Skeletal muscle satellite cell (primary cell): ENCODE results near the gene AKIRIN2.
"Not testable (repeated sequence)": the region's sequence is repeated elsewhere in the genome, so short reads cannot be mapped to it uniquely, and the experiment has no call there.

Experiments
- H3K27me3 ChIP-seq: 2 replicates; pipeline ENCODE4 v1.7.0; 2013; ENCODE audit warnings: low read length; ENCODE audit not compliant: control insufficient read depth, insufficient read depth
- H3K36me3 ChIP-seq: 2 replicates; pipeline ENCODE4 v1.7.0; 2013; ENCODE audit warnings: mild to moderate bottlenecking, control low read depth, low read length; ENCODE audit not compliant: insufficient read depth
- H3K4me1 ChIP-seq: 2 replicates; pipeline ENCODE4 v1.7.0; 2013; ENCODE audit warnings: low read length; ENCODE audit not compliant: control insufficient read depth, insufficient read depth
- H3K4me2 ChIP-seq: 2 replicates; pipeline ENCODE4 v1.7.0; 2013; ENCODE audit warnings: mild to moderate bottlenecking, low read length
- H3K4me3 ChIP-seq: 2 replicates; pipeline ENCODE4 v1.7.0; 2013; ENCODE audit warnings: low read length
- H3K9ac ChIP-seq: 2 replicates; pipeline ENCODE4 v1.7.0; 2013; ENCODE audit warnings: mild to moderate bottlenecking, low read depth, low read length, moderate library complexity
- H3K9me3 ChIP-seq: replicated peaks from 2 replicates; pipeline ENCODE4 v1.7.0; 2013; ENCODE audit warnings: mild to moderate bottlenecking, control low read depth, low read length

The AKIRIN2 gene

DNA sequence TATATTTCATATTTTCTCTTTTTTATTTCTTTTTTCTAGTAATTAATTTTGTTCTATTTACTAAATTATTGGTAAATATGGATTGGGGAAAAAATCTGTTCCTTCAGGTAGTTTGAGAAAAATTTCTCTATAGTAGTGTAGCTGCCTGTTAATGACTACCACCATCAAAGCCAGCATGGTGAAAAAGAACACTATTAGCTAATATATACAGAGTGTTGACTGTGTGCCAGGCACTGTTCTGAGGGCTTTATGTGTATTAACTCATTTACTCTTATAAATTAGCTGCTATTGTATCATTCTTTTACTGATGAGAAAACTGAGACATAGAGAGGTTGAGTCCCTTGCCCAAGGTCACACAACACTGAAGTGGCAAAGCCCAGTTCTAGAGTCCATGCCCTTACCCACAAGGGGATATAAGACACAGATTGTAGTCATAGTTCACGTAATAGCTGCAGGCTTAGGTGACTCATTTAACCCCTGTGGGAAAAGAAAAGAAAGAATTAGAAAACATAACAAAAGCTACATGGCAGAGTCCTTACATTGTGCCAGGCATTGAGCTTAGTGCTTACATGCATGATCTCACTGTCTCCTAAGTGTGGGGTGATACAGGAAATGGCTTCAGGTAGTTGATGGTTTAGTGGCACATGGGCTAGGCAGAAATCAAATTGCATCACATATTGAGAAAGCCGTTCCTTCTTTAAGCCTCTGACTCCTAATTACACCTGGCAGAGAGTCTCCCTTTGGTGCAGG is 12.2 kb upstream of the AKIRIN2 start:
- Histone ChIP-seq H3K4me2 (no peak overlapping the region), H3K9me3 (no peaks in the 10 kb centered on the region), H3K27me3 (no peaks in the 10 kb centered on the region), H3K4me3 (no peak overlapping the region), H3K36me3 (no peaks in the 10 kb centered on the region), H3K9ac (no peak overlapping the region), H3K4me1 (peaks cover 20% of the 10 kb centered on the region)

DNA sequence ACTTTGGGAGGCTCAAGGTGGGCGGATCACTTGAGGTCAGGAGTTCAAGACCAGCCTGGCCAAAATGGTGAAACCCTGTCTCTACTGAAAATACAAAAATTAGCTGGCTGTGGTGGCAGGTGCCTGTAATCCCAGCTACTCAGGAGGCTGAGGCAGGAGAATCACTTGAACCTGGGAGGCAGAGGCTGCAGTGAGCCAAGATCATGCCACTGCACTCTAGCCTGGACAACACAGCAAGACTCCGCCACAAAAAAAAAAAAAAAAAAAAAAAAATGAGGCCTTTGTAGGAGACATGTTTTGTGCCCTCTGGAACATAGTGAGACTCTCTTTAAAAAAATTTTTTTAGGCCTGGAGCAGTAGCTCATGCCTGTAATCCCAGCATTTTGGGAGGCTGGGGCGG is 10.7 kb upstream of the AKIRIN2 start:
- not testable (repeated sequence) for H3K9me3 ChIP-seq, H3K4me2 ChIP-seq, H3K36me3 ChIP-seq, H3K9ac ChIP-seq, H3K27me3 ChIP-seq, H3K4me3 ChIP-seq
- peaks cover 17% of the 10 kb centered on the region for H3K4me1 ChIP-seq

DNA sequence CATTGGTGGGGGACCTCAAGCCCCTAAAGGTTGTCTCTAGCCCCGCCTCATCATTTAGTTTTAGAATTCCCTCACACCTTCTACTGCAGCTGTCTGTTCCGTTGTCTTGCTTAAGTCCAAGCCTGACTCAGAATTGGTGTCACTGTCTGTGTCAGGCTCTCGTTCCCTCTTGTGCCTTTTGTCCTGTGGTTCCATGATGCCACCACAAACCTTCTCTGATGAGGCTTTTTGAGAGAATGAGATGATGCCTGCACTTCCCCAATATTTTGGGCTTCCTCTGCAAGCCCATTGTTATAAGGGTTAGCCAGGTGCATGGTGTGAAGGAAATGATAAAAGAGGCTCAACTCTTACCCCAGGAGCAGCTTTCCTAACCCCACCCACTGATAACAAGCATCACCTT is 8.1 kb upstream of the AKIRIN2 start:
- Histone ChIP-seq H3K9ac (no peak overlapping the region), H3K9me3 (no peaks in the 10 kb centered on the region), H3K4me1 (peaks cover 28% of the 10 kb centered on the region), H3K4me2 (no peak overlapping the region), H3K36me3 (no peaks in the 10 kb centered on the region), H3K4me3 (no peak overlapping the region), H3K27me3 (no peaks in the 10 kb centered on the region)

DNA sequence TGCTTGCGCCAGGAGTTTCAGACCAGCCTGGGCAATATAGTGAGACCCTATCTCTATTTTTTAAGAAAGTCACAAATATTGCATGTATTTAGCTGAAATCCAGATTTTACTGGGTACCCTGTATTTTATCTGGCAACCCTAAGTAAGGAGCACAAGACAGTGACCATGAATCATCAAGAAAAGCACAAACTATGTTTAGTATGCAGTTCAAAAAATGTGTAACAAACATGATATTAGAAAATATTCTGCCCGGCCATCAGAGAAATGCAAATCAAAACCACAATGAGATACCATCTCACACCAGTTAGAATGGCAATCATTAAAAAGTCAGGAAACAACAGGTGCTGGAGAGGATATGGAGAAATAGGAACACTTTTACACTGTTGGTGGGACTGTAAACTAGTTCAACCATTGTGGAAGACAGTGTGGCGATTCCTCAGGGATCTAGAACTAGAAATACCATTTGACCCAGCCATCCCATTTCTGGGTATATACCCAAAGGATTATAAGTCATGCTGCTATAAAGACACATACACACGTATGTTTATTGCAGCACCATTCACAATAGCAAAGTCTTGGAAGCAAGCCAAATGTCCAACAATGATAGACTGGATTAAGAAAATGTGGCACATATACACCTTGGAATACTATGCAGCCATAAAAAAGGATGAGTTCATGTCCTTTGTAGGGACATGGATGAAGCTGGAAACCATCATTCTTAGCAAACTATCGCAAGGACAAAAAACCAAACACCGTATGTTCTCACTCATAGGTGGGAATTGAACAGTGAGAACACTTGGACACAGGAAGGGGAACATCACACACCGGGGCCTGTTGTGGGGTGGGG is 6.8 kb upstream of the AKIRIN2 start:
- H3K9me3 ChIP-seq, H3K27me3 ChIP-seq, H3K4me2 ChIP-seq, H3K36me3 ChIP-seq, H3K9ac ChIP-seq, H3K4me3 ChIP-seq: not testable (repeated sequence)
- H3K4me1 ChIP-seq: peaks cover 15% of the 10 kb centered on the region

DNA sequence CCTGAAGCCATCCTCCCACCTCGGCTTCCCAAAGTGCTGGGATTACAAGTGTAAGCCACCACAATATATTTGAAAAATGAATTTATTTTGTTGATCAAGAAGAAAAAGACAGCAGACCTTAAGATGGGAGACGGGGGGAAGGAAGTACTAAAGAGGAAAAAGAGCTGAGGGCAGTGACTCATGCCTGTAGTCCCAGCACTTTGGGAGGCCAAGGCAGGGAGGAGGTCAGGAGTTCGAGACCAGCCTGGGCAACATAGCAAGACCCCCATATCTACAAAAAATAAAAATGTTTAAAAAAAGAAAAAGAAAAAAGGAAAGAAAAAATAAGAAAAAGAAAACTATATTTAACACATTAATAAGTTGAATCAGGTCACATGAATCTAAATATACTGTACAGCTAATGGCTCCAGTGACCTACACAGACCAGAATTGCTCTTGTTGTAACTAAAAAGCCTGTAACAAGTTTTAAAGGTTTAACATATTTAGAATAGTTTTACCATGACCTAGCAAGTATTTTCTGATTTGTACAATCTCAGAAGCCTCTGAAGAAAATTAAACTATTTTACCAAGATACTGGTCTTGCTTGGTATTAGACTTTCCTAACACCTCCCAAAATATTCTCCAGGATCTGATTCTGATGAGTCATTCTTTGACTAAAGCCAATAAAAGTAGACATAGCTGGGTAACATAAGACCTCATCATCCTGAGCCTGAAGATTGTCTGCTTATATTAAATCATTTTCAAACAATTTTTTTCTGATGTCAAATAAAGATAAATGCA is 4.3 kb upstream of the AKIRIN2 start:
- Histone ChIP-seq H3K36me3 (no peaks in the 10 kb centered on the region), H3K4me1 (peaks cover 19% of the 10 kb centered on the region), H3K4me2 (no peak overlapping the region), H3K9ac (no peak overlapping the region), H3K4me3 (no peak overlapping the region), H3K27me3 (no peaks in the 10 kb centered on the region), H3K9me3 (no peaks in the 10 kb centered on the region)

DNA sequence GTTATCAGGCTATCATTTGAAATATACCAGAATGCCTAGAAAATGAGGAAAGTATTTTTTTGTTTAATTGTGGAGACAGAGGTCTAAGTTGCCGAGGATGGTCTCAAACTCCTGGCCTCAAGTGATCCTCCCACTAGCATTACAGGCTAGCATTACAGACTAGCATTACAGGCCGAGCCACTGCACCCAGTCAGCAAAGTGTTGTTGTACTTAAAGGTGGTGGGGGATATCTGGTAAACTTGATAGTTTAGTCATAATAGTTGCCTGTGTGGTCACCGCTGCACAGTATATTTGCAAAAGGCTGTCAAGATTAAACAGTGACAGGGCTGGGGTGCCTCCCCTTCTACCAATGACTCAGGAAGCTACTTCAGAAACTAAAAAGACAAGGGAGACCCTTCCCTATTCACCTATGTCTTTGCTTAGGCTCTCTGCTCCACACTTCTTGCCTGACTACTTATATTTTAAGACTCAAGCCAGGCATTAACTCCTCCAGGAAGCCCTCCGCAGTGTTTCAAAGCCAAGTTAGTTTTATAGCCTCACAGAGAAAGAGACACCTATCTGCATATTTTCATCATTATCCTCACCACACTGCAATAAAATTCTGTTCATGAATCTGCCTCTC is 3.1 kb upstream of the AKIRIN2 start:
- no peaks in the 10 kb centered on the region for H3K27me3 ChIP-seq
- no peak overlapping the region for H3K4me3 ChIP-seq
- H3K4me2 ChIP-seq: no peak overlapping the region
- H3K9me3 ChIP-seq: no peaks in the 10 kb centered on the region
- H3K4me1 ChIP-seq: peaks cover 19% of the 10 kb centered on the region
- H3K9ac ChIP-seq: no peak overlapping the region
- H3K36me3 ChIP-seq: peaks cover 2% of the 10 kb centered on the region

DNA sequence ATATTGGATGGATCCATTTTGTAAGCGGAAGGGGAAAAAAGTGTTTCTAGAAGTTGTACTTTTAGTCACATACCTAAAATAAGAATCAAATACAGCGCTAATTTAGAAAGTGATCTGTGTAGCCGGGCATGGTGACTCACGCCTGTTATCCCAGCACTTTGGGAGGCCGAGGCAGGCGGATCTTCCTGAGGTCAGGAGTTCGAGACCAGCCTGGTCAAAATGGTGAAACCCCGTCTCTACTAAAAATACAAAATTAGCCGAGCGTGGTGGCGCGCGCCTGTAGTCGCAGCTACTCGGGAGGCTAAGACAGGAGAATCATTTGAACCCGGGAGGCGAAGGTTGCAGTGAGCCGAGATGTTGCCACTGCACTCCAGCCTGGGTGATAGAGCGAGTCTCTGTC is 1.0 kb upstream of the AKIRIN2 start:
- H3K9ac ChIP-seq: peak overlapping the region; percentile 78
- H3K9me3 ChIP-seq, H3K27me3 ChIP-seq, H3K36me3 ChIP-seq: not testable (repeated sequence)
- peak overlapping the region; percentile 67 for H3K4me3 ChIP-seq
- peak overlapping the region; percentile 81 for H3K4me2 ChIP-seq
- H3K4me1 ChIP-seq: peaks cover 26% of the 10 kb centered on the region

DNA sequence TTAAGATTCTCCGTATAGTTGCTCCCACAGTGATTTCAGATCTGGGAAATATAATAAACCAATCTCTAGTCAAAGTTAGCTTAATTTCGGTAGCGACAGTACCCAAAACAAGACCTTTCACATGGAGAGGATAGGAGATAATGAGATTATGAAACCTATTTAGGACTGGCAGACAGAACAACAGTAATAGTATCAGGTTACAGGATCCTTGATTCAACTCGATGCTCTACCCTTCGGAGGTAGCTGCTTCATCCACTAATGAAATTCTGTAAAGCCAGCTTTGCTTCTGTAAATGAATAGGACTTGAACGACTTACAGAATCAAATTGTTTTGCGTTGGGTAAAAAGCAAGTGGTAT is 534 bp upstream of the AKIRIN2 start:
- peak overlapping the region; percentile 67 for H3K4me3 ChIP-seq
- no peaks in the 10 kb centered on the region for H3K27me3 ChIP-seq
- peak overlapping the region; percentile 78 for H3K9ac ChIP-seq
- H3K9me3 ChIP-seq: no peaks in the 10 kb centered on the region
- peak overlapping the region; percentile 81 for H3K4me2 ChIP-seq
- H3K4me1 ChIP-seq: peaks cover 31% of the 10 kb centered on the region
- H3K36me3 ChIP-seq: peaks cover 2% of the 10 kb centered on the region

DNA sequence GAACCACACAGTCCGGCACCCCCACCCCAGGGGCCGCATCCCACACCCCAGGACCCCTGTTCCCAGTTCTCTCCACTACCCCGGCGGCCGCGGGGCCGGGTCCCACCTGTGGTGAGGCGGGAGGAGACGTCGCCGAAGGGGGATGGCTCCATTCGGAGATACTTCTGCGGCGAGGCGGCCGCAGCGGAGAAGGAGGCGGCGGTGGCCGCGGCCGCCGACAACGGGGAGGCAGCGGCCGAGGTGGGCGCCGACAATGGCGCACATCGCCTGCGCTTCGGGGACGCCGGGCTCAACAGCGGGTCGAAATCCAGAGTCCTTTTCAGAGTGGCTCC is 723 bp downstream of the AKIRIN2 start:
- Histone ChIP-seq H3K36me3 (peaks cover 2% of the 10 kb centered on the region), H3K4me1 (peaks cover 29% of the 10 kb centered on the region), H3K4me2 (peak overlapping the region; percentile 92), H3K27me3 (no peaks in the 10 kb centered on the region), H3K9ac (peak overlapping the region; percentile 96), H3K9me3 (no peaks in the 10 kb centered on the region), H3K4me3 (peak overlapping the region; percentile 83)

DNA sequence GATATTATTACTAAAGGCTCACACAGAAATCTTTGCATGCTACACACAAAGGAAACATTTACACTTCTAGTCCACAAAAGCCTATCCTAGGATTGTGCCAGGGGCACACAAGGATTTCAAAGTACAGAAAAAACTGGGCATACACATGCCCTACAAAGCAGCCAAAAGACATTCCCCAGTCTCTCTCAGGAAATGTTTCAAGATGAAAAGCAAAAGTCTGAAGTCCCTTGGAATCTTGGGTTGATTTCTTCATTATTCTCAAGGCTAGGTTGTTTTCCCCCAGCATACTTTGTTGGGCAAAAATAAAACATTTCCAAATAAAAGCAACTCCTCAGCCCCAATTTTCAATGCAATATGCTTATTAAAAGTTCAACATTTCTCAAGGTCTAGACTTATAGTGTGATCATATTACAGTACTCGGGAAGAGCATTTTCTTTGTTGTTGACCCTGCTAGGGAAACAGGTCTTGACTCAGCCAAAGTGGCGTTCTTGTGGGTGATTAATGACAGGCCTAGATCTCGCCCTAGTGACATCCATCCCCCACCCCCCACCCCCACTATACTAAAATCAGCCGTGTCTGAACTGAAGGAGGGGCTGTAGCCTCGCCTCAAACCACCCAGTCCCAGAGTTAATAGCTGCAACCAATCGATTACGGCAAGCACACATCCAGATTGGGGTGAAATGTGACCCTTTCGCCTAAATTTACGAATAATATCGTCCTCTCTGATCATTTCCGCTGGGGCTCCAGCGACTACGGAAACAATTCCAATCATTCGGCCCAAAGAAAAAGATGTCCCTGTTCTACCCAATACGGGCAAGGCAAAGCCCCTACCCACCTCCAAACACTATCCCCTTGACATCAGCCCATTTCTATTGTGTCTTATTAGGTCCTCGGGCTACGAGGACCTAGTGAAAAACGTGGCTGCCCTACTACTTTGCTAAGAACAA is 1.4 kb downstream of the AKIRIN2 start:
- Histone ChIP-seq H3K4me1 (peaks cover 27% of the 10 kb centered on the region), H3K4me2 (peak overlapping the region; percentile 92), H3K9me3 (no peaks in the 10 kb centered on the region), H3K4me3 (peak overlapping the region; percentile 83), H3K27me3 (no peaks in the 10 kb centered on the region), H3K36me3 (peaks cover 2% of the 10 kb centered on the region), H3K9ac (peak overlapping the region; percentile 96)
